OCI-LY1 (cell line): Measurements from ENCODE around the gene RPUSD4.

Experiments
- H2AFZ ChIP-seq: fragments of 200-600 bp; sonication (generic), shearing (Covaris generic); 2 replicates; pipeline ENCODE4 v1.6.0; 2014; ENCODE audit warnings: antibody characterized with exemption, mild to moderate bottlenecking, low read length
- H3F3A ChIP-seq: fragments of 200-600 bp; sonication (generic), shearing (Covaris generic); 2 replicates; pipeline ENCODE4 v1.6.0; 2014; ENCODE audit warnings: mild to moderate bottlenecking, antibody characterized with exemption, low read length, moderate library complexity; ENCODE audit not compliant: insufficient read depth
- H3K27ac ChIP-seq: fragments of 200-600 bp; sonication (generic); 2 replicates; pipeline ENCODE4 v1.5.1; 2014; ENCODE audit warnings: low read length, mixed run types, mild to moderate bottlenecking, low read depth; ENCODE audit not compliant: poor library complexity, severe bottlenecking
- H3K27me3 ChIP-seq: fragments of 200-600 bp; sonication (generic); 2 replicates; pipeline ENCODE4 v1.6.0; 2014; ENCODE audit warnings: antibody characterized with exemption, mild to moderate bottlenecking, low read length, moderate library complexity; ENCODE audit not compliant: insufficient read depth
- H3K36me3 ChIP-seq: fragments of 200-600 bp; sonication (generic); 2 replicates; pipeline ENCODE4 v1.6.1; 2014; ENCODE audit warnings: mild to moderate bottlenecking, antibody characterized with exemption, low read length, moderate library complexity, mixed read lengths; ENCODE audit not compliant: insufficient read depth
- H3K4me1 ChIP-seq: fragments of 200-600 bp; sonication (generic); 2 replicates; pipeline ENCODE4 v1.5.1; 2014; ENCODE audit warnings: mild to moderate bottlenecking, low read length, moderate library complexity; ENCODE audit not compliant: insufficient read depth, severe bottlenecking
- H3K4me2 ChIP-seq: fragments of 200-600 bp; sonication (generic), shearing (Covaris generic); 2 replicates; pipeline ENCODE4 v1.6.1; 2014; ENCODE audit warnings: low read length
- H3K4me3 ChIP-seq: fragments of 200-600 bp; sonication (generic); 2 replicates; pipeline ENCODE4 v1.5.1; 2014; ENCODE audit warnings: low read length, low read depth, mild to moderate bottlenecking, mixed read lengths; ENCODE audit not compliant: poor library complexity, severe bottlenecking
- H3K79me2 ChIP-seq: fragments of 200-600 bp; shearing (Covaris generic); 2 replicates; pipeline ENCODE4 v1.6.1; 2016; ENCODE audit warnings: mixed run types, low read length, mixed read lengths; ENCODE audit not compliant: insufficient read depth
- H3K9ac ChIP-seq: fragments of 200-600 bp; sonication (generic), shearing (Covaris generic); 2 replicates; pipeline ENCODE4 v1.6.1; 2014; ENCODE audit warnings: mild to moderate bottlenecking, low read length, mixed read lengths
- H3K9me2 ChIP-seq: fragments of 200-600 bp; sonication (generic), shearing (Covaris generic); 2 replicates; pipeline ENCODE4 v1.6.1; 2014; ENCODE audit warnings: low read depth, mild to moderate bottlenecking, low read length, mixed read lengths
- H3K9me3 ChIP-seq: fragments of 200-600 bp; shearing (Covaris generic); 2 replicates; pipeline ENCODE4 v1.6.1; 2014; ENCODE audit warnings: low read length, mixed read lengths
- H4K20me1 ChIP-seq: fragments of 200-600 bp; sonication (generic), shearing (Covaris generic); 2 replicates; pipeline ENCODE4 v1.6.0; 2016; ENCODE audit warnings: mild to moderate bottlenecking, low read length; ENCODE audit not compliant: insufficient read depth
- CTCF ChIP-seq: fragments of 200-600 bp; sonication (generic), shearing (Covaris generic); IDR thresholded peaks from 2 replicates; pipeline ENCODE4 v1.5.1; 2017; ENCODE audit warnings: mild to moderate bottlenecking, antibody characterized with exemption, low read length, moderate library complexity, mixed read lengths
- EZH2 ChIP-seq: fragments of 200-600 bp; sonication (generic), shearing (Covaris generic); IDR thresholded peaks from 2 replicates; pipeline ENCODE4 v1.8.0; 2017; ENCODE audit warnings: borderline replicate concordance, mixed run types, mild to moderate bottlenecking, antibody characterized with exemption, low read length, moderate library complexity, mixed read lengths

RPUSD4 gene

GRCh38 chr11:126202646-126203359 is 8.6 kb downstream of the RPUSD4 start:
- Histone ChIP-seq H3K4me1 (no peaks in the 10 kb centered on the region), H3F3A (no peaks in the 10 kb centered on the region), H4K20me1 (no peaks in the 10 kb centered on the region), H3K9me2 (no peaks in the 10 kb centered on the region), H3K27me3 (no peaks in the 10 kb centered on the region), H3K27ac (no peak overlapping the region), H3K9ac (no peak overlapping the region), H3K9me3 (no peaks in the 10 kb centered on the region), H3K4me2 (no peak overlapping the region), H3K79me2 (no peaks in the 10 kb centered on the region), H2AFZ (no peak overlapping the region), H3K4me3 (no peak overlapping the region), H3K36me3 (peaks cover 92% of the 10 kb centered on the region)
- TF ChIP-seq EZH2, result no peak
- no peak for TF ChIP-seq CTCF

GRCh38 chr11:126198648-126199047 is 12.8 kb downstream of the RPUSD4 start:
- TF ChIP-seq CTCF (no peak), EZH2 (no peak)
- Histone ChIP-seq H3K9ac (no peak overlapping the region), H3K4me3 (no peak overlapping the region), H3K79me2 (no peaks in the 10 kb centered on the region), H3K27me3 (no peaks in the 10 kb centered on the region), H3K27ac (no peak overlapping the region), H3F3A (no peaks in the 10 kb centered on the region), H3K4me1 (no peaks in the 10 kb centered on the region), H3K9me2 (no peaks in the 10 kb centered on the region), H3K36me3 (peaks cover 83% of the 10 kb centered on the region), H3K4me2 (no peak overlapping the region), H4K20me1 (no peaks in the 10 kb centered on the region), H2AFZ (no peak overlapping the region), H3K9me3 (no peaks in the 10 kb centered on the region)

- H3F3A ChIP-seq, result no peaks in the 10 kb centered on the region
- no peak overlapping the region for H3K4me2 ChIP-seq
- H2AFZ ChIP-seq, result no peak overlapping the region
- no peak for TF ChIP-seq CTCF
- TF ChIP-seq EZH2, result no peak
- H3K27ac ChIP-seq, result no peak overlapping the region
- H3K9me2 ChIP-seq, result no peaks in the 10 kb centered on the region
- no peak overlapping the region for H3K4me3 ChIP-seq
- no peaks in the 10 kb centered on the region for H3K4me1 ChIP-seq
- no peaks in the 10 kb centered on the region for H3K27me3 ChIP-seq
- no peaks in the 10 kb centered on the region for H3K79me2 ChIP-seq
- no peak overlapping the region for H3K9ac ChIP-seq
- no peaks in the 10 kb centered on the region for H4K20me1 ChIP-seq
- H3K9me3 ChIP-seq, result no peaks in the 10 kb centered on the region
- H3K36me3 ChIP-seq, result peaks cover 81% of the 10 kb centered on the region
These were observed 14.0 kb downstream of the RPUSD4 start for GRCh38 chr11:126197277-126197939.
